SK-N-MC (cell line): ENCODE data around the gene PXT1.

Experiments used
- EZH2 ChIP-seq: fragments of 200-600 bp; sonication (generic); IDR thresholded peaks from one replicate; pipeline ENCODE4 v1.6.1; 2017; ENCODE audit warnings: antibody characterized with exemption
- POLR2AphosphoS5 ChIP-seq: IDR thresholded peaks from 2 replicates; pipeline ENCODE4 v1.6.1; 2012; ENCODE audit warnings: mild to moderate bottlenecking, low read depth, low read length, borderline replicate concordance

DNA sequence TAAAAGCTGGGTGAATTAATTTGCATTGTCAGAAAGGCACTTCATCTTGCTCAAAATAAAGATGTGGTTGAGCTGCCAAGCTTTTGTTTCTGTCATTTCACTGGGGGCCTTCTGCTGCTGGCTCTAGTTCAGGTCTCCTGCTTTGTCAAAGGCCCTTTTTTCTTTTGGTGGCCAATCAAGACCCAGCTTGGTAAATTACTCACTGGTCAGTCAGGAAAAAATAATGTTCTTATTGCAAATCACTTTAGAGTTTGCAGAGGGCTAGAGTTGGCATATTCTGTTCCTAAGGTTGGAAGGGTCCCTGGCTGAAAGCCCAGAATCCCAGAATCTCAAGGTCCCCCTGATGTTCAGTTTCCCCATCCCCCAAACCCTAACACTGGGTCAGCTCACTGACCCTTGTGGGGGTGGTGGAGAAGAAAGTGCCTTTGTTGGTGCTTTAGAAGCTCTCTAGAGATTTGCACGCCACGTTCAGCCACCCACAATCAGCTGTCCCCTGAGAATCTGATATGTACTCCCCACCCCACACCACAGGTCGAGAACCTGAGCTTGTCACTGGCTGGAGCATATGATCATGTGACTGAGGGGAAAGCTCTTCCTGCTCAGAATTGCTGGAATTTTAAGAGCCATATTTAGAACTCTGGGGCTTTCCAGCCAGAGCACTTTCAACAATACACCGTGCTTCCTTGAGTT, 84.3 kb downstream of the PXT1 start:
- TF ChIP-seq POLR2AphosphoS5 (no peak), EZH2 (no peak)
